Chondrocyte (in vitro differentiated cells): ENCODE measurements around the gene ALDOA. TPM values are rescaled to one million over a fixed set of nuclear protein-coding genes. Genes with fewer than 3 reads are reported as not detected.
"Not testable (repeated sequence)": the region's sequence is repeated elsewhere in the genome, so short reads cannot be mapped to it uniquely, and the experiment has no call there.

Experiments used
- DNase-seq: peaks from one replicate; pipeline ENCODE4 v3.0.0; 2021; ENCODE audit warnings: mixed read lengths, low spot score
- H3K27ac Mint-ChIP-seq: one replicate; pipeline ENCODE4 v1.8.0; 2021; ENCODE audit warnings: mild to moderate bottlenecking, moderate library complexity, mixed read lengths; ENCODE audit not compliant: unreplicated experiment
- H3K27me3 Mint-ChIP-seq: 2 replicates; pipeline ENCODE4 v1.8.0; 2021; ENCODE audit warnings: low read depth, mixed read lengths
- H3K36me3 Mint-ChIP-seq: 2 replicates; pipeline ENCODE4 v1.8.0; 2021; ENCODE audit warnings: low read depth, mixed read lengths
- H3K4me1 Mint-ChIP-seq: 2 replicates; pipeline ENCODE4 v1.8.0; 2021; ENCODE audit warnings: low read depth, mild to moderate bottlenecking, mixed read lengths
- H3K4me3 Mint-ChIP-seq: one replicate; pipeline ENCODE4 v1.8.0; 2021; ENCODE audit warnings: mild to moderate bottlenecking, moderate library complexity, mixed read lengths; ENCODE audit not compliant: unreplicated experiment
- H3K9me3 Mint-ChIP-seq: 2 replicates; pipeline ENCODE4 v1.8.0; 2021; ENCODE audit warnings: low read depth, mixed read lengths
- total RNA-seq: library from RNA; stranded (reverse); gene quantifications from 3 replicates; pipeline ENCODE4 v1.2.1, GENCODE V29; 2021
- TF ChIP-seq, protein P1 (sequence below): fragments of 200-600 bp; sonication (generic); IDR thresholded peaks from 2 replicates; pipeline ENCODE4 v1.5.0; 2021; ENCODE audit warnings: antibody characterized with exemption, mild to moderate bottlenecking, moderate library complexity

Gene ALDOA
- total RNA-seq, 1 donor from 2014 or later, result 1,094 TPM

DNA sequence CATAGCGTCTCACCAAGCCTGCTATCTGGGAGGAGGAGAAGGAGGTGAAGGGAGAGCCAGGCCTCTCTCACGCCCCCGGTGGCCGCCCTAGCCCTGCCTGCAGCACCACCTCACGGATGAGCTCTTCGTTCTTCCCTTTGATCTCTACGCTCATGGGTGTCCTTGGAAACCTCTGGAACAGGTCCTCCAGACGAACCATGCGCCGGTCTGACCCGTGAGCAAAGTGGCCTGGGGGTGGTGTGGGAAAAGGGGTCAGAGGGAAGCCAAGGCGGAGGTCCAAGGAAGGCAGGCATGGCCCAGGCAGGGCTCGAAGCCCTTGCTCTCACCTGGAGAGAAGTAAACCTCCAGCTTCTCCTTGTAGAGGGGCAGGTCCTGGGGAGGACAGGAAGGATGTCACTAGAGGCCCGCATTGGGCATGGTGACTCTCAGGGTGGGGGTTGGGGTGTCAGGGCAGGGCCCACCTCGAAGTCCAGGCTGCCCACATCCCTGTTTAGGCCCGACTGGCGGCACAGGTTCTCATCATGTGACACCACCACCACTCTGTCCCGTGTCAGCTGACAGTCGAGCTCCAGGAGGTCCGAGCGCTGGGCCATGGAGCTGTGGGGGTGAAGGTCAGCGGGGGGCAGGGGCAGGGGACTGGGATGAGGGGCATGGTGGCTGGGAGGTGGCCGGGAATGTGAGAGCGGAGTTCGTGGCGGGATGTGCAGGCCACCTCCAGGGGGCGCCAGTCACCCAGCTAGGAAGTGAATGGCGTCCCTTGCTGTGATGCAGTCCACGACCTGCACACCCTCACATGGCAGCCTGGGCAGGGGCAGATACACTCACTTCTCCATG, 46.9 kb downstream of the ALDOA start:
- no peaks in the 10 kb centered on the region for H3K27me3 Mint-ChIP-seq
- no peak for DNase-seq
- TF ChIP-seq, protein P1, sequence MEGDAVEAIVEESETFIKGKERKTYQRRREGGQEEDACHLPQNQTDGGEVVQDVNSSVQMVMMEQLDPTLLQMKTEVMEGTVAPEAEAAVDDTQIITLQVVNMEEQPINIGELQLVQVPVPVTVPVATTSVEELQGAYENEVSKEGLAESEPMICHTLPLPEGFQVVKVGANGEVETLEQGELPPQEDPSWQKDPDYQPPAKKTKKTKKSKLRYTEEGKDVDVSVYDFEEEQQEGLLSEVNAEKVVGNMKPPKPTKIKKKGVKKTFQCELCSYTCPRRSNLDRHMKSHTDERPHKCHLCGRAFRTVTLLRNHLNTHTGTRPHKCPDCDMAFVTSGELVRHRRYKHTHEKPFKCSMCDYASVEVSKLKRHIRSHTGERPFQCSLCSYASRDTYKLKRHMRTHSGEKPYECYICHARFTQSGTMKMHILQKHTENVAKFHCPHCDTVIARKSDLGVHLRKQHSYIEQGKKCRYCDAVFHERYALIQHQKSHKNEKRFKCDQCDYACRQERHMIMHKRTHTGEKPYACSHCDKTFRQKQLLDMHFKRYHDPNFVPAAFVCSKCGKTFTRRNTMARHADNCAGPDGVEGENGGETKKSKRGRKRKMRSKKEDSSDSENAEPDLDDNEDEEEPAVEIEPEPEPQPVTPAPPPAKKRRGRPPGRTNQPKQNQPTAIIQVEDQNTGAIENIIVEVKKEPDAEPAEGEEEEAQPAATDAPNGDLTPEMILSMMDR, result peak; percentile 78
- peaks cover 9% of the 10 kb centered on the region for H3K4me1 Mint-ChIP-seq
- no peaks in the 10 kb centered on the region for H3K9me3 Mint-ChIP-seq
- peaks cover 10% of the 10 kb centered on the region for H3K36me3 Mint-ChIP-seq
- H3K4me3 Mint-ChIP-seq, result no peak overlapping the region
- H3K27ac Mint-ChIP-seq, result no peak overlapping the region

DNA sequence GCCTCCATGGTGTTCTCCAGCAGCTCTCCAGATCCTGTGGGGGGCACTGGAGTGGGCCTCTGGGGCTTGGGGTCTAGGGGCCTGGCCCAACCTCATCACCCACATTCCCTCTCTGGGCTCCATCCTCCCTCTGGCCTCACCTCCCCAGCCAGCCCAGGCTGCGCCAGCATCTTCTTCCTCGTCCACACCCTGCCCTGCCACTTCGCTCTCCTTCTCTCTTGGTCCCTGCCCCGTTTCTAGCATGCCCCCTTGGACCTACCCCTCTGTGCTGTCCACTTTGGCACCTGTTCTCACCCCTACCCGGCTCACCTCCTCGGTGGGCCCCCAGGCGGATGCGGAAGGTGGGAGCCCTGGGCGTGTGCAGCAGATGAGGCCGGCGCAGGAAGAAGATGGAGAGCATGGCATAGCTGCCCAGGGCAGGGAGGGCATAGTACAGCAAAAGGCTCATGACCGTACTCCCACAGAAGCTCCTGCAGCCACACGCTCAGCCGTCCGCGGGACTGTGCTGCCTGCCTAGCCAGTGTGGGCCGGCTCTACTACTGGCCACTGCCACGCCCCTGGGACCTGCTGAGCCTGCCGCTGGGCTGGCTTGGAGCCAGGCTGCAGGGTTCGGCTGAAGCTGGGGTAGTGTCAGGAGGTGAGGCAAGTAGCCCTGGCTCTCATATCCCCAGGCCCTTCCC, 47.6 kb downstream of the ALDOA start, which contains the start of gene GDPD3:
Gene GDPD3 (minus strand): TSS at position 507 of the 680 bp plus-strand sequence. CDS start 59 bp downstream, at position 448.
- H3K4me1 Mint-ChIP-seq, result peaks cover 9% of the 10 kb centered on the region
- H3K27ac Mint-ChIP-seq, result peak within 1 kb of the TSS; percentile 73

DNA sequence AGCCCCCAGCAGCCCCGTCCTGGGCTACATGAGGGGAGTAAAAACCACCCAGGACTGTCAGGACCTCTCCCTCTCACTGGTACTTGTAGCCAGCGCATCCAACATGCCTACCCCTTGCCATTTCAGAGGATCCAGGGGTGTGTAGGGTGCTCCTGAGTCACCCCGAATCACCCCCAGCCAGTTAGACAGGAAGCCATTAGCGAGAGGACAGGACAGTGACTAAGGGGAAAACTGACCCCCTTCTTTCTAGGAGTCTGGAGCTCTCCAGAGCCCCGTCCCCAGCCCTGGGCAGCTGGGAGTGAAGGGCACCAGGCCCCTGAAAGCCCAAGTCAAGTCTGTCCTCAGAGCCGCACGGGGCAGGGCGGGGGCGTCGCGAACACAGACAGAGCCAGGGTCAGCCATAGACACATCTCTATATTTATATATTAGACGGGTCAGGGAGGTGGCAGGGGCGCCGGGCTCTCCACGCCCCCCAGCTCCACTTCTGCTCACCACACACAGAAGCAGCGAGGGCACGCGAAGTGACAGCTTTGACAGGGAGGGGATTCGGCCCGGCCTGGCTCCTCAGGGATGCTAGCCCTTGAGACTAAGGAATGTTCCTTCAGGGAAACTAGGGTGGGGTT, 48.3 kb downstream of the ALDOA start:
- no peak for DNase-seq
- peak overlapping the region; percentile 73 for H3K27ac Mint-ChIP-seq
- TF ChIP-seq, protein P1, result no peak
- H3K4me3 Mint-ChIP-seq, result no peak overlapping the region
- H3K9me3 Mint-ChIP-seq, result no peaks in the 10 kb centered on the region
- peaks cover 9% of the 10 kb centered on the region for H3K4me1 Mint-ChIP-seq
- peaks cover 9% of the 10 kb centered on the region for H3K36me3 Mint-ChIP-seq
- H3K27me3 Mint-ChIP-seq, result no peaks in the 10 kb centered on the region

More for the DNA sequence above, 47.6 kb downstream of the ALDOA start, which contains the start of gene GDPD3:
- no peaks in the 10 kb centered on the region for H3K9me3 Mint-ChIP-seq
- TF ChIP-seq, protein P1, result peak; percentile 15
- H3K27me3 Mint-ChIP-seq, result no peaks in the 10 kb centered on the region
- DNase-seq, result no peak
- no peak within 1 kb of the TSS for H3K4me3 Mint-ChIP-seq
- H3K36me3 Mint-ChIP-seq, result peaks cover 8% of the 10 kb centered on the region

DNA sequence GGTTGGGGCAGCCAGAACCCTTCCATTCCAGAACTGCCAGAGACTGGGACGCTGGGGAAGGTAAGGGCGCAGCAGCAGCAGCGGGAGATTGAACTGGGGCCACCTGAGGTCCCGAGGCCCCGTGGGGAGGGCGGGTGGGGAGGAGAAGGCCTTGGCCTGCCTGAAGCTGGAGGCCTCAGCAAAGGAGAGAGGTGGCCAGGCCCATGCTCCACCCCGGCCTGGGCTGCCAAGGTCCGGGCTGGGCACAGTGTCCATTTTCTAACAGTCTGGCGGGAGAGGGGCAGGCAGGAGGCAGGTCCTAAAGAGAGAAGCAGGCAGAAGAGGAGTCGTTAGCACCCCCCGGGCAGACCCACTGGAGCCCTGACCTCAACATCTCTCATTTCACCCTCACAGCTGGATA, 48.9 kb downstream of the ALDOA start:
- H3K36me3 Mint-ChIP-seq, result peaks cover 13% of the 10 kb centered on the region
- H3K27me3 Mint-ChIP-seq, result no peaks in the 10 kb centered on the region
- TF ChIP-seq, protein P1, result no peak
- H3K27ac Mint-ChIP-seq, result no peak overlapping the region
- DNase-seq, result no peak
- no peaks in the 10 kb centered on the region for H3K9me3 Mint-ChIP-seq
- peaks cover 9% of the 10 kb centered on the region for H3K4me1 Mint-ChIP-seq
- H3K4me3 Mint-ChIP-seq, result no peak overlapping the region

DNA sequence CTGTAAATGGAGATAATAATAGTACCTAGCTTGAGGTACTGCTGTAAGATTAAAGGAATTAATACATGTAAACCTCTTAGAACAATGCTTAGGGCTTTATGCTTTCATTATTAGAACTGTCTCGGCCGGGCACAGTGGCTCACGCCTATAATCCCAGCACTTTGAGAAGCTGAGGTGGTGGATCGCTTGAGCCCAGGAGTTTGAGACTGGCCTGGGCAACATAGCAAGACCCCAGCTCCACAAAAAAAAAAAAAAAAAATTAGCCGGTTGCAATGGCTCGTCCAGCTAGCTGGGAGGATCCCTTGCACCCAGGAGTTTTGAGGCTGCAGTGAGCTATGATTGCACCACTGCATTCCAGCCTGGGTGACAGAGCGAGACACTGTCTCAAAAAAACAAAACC, 49.3 kb downstream of the ALDOA start:
- H3K4me1 Mint-ChIP-seq, H3K9me3 Mint-ChIP-seq, H3K27ac Mint-ChIP-seq, H3K4me3 Mint-ChIP-seq, H3K27me3 Mint-ChIP-seq, DNase-seq: not testable (repeated sequence)
- peaks cover 14% of the 10 kb centered on the region for H3K36me3 Mint-ChIP-seq
